ENCODE data around the gene GATA2. TPM values are rescaled to one million over a fixed set of nuclear protein-coding genes. Genes with fewer than 3 reads are reported as not detected.

GATA2 gene
- total RNA-seq (2022), result 9.6 and 13.6 TPM in 2 replicates
- Bru-seq, nascent RNA, result percentile 41 among the genes with signal in this experiment
- BruChase-seq, experiment 1, labeled RNA remaining after a 6-hour chase, result percentile 36 among the genes with signal in this experiment
- BruChase-seq, experiment 2, labeled RNA remaining after a 2-hour chase, result percentile 49 among the genes with signal in this experiment
- long read RNA-seq, partial matches to known transcripts, result 3 of 5 reads
- long read RNA-seq, other reads (novel, unspliced or antisense), result 2 of 5 reads

- CTCF ChIA-PET, result no interaction called here
- BruUV-seq (replicated peaks), result no TSS peak
- Mint-ChIP-seq H3K36me3 (ENCODE audit: insufficient read depth, unreplicated experiment) (peaks cover 36% of the 10 kb centered on the region), H3K9me3 (ENCODE audit: low read depth, unreplicated experiment) (no peaks in the 10 kb centered on the region), H3K4me1 (ENCODE audit: low read depth, unreplicated experiment) (peaks cover 8% of the 10 kb centered on the region), H3K4me3 (ENCODE audit: low read depth, unreplicated experiment) (no peak within 1 kb of the TSS), H3K27me3 (ENCODE audit: unreplicated experiment) (no peaks in the 10 kb centered on the region), H3K27ac (ENCODE audit: unreplicated experiment) (no peak within 1 kb of the TSS)
- no peak for DNase-seq
- TF ChIP-seq CTCF (IDR thresholded peaks at IDR 0.05; ENCODE audit: unreplicated experiment), result no peak
- intact Hi-C loops (cut with micrococcal nuclease; ENCODE audit: unreplicated experiment), result no loop called here
These were observed at the start of gene GATA2 for GRCh38 chr3:128492671-128493569. GATA2 (minus strand) TSS chr3:128493201; CDS start chr3:128487031, 6,170 bp downstream.

- intact Hi-C loops (cut with micrococcal nuclease; ENCODE audit: unreplicated experiment), result no loop called here
- Mint-ChIP-seq H3K27me3 (ENCODE audit: unreplicated experiment) (peaks cover 60% of the 10 kb centered on the region), H3K27ac (ENCODE audit: unreplicated experiment) (no peak overlapping the region), H3K4me3 (ENCODE audit: low read depth, unreplicated experiment) (no peak overlapping the region), H3K9me3 (ENCODE audit: low read depth, unreplicated experiment) (peaks cover 3% of the 10 kb centered on the region), H3K4me1 (ENCODE audit: low read depth, unreplicated experiment) (peaks cover 10% of the 10 kb centered on the region), H3K36me3 (ENCODE audit: insufficient read depth, unreplicated experiment) (no peaks in the 10 kb centered on the region)
- CTCF ChIA-PET, result no interaction called here
- TF ChIP-seq CTCF (IDR thresholded peaks at IDR 0.05; ENCODE audit: unreplicated experiment), result no peak
- DNase-seq, result no peak
- no TSS peak for BruUV-seq (replicated peaks)
These were observed 48.2 kb upstream of the GATA2 start for GRCh38 chr3:128541246-128541645.

GRCh38 chr3:128539376-128539775 lies 46.4 kb upstream of the GATA2 start:
- peaks cover 78% of the 10 kb centered on the region for H3K27me3 Mint-ChIP-seq (ENCODE audit: unreplicated experiment)
- CTCF ChIA-PET, result interaction anchor here (0.5 kb wide), 1 partner anchor 10 kb away, joined by 3 read pairs; no protein-coding TSS in a partner anchor
- DNase-seq, result no peak
- no peak overlapping the region for H3K27ac Mint-ChIP-seq (ENCODE audit: unreplicated experiment)
- TF ChIP-seq CTCF (IDR thresholded peaks at IDR 0.05; ENCODE audit: unreplicated experiment), result no peak
- BruUV-seq (replicated peaks), result no TSS peak
- no peak overlapping the region for H3K4me3 Mint-ChIP-seq (ENCODE audit: low read depth, unreplicated experiment)
- intact Hi-C loops (cut with micrococcal nuclease; ENCODE audit: unreplicated experiment), result no loop called here
- H3K9me3 Mint-ChIP-seq (ENCODE audit: low read depth, unreplicated experiment), result peaks cover 3% of the 10 kb centered on the region
- H3K4me1 Mint-ChIP-seq (ENCODE audit: low read depth, unreplicated experiment), result peaks cover 10% of the 10 kb centered on the region
- no peaks in the 10 kb centered on the region for H3K36me3 Mint-ChIP-seq (ENCODE audit: insufficient read depth, unreplicated experiment)

- no TSS peak for BruUV-seq (replicated peaks)
- peak; percentile 38 for DNase-seq
- no peak for TF ChIP-seq CTCF (IDR thresholded peaks at IDR 0.05; ENCODE audit: unreplicated experiment)
- H3K4me3 Mint-ChIP-seq (ENCODE audit: low read depth, unreplicated experiment), result no peak overlapping the region
- H3K27ac Mint-ChIP-seq (ENCODE audit: unreplicated experiment), result no peak overlapping the region
- peaks cover 10% of the 10 kb centered on the region for H3K4me1 Mint-ChIP-seq (ENCODE audit: low read depth, unreplicated experiment)
- intact Hi-C loops (cut with micrococcal nuclease; ENCODE audit: unreplicated experiment), result no loop called here
- CTCF ChIA-PET, result interaction anchor here (0.7 kb wide), 1 partner anchor 1371 kb away, joined by 3 read pairs; no protein-coding TSS in a partner anchor
- H3K27me3 Mint-ChIP-seq (ENCODE audit: unreplicated experiment), result peaks cover 87% of the 10 kb centered on the region
- H3K36me3 Mint-ChIP-seq (ENCODE audit: insufficient read depth, unreplicated experiment), result no peaks in the 10 kb centered on the region
- no peaks in the 10 kb centered on the region for H3K9me3 Mint-ChIP-seq (ENCODE audit: low read depth, unreplicated experiment)
These were observed 44.2 kb upstream of the GATA2 start for GRCh38 chr3:128537091-128537703.

All from Calu3 (cell line).